Sigmoid colon (tissue), 4 donors: Measurements from ENCODE around the gene SARM1.

ENCODE experiments used
- CTCF ChIP-seq, 4 experiments: fragments of 450-650 bp in 3 of 4; fragments of 200-600 bp in 1 of 4; IDR thresholded peaks; one replicate each; pipeline ENCODE4 v1.5.1; 2016 to 2019; ENCODE audit warnings: antibody characterized with exemption in 4 of 4, mild to moderate bottlenecking in 3 of 4, moderate library complexity in 2 of 4
- POLR2A ChIP-seq, 2 donors: fragments of 450-650 bp; IDR thresholded peaks; one replicate each; pipeline ENCODE4 v1.6.1; 2016; ENCODE audit warnings: antibody characterized with exemption in 2 of 2, mild to moderate bottlenecking in 2 of 2, moderate library complexity in 2 of 2
- POLR2AphosphoS5 ChIP-seq, 4 donors: sonication (generic); formaldehyde crosslinking; IDR thresholded peaks; one replicate each; pipeline ENCODE4 v1.6.1; 2017; ENCODE audit warnings: antibody characterized with exemption in 4 of 4

- TF ChIP-seq POLR2A (IDR thresholded peaks at IDR 0.05) = no peak
- TF ChIP-seq CTCF (IDR thresholded peaks at IDR 0.05) = no peak
- no peak for TF ChIP-seq POLR2AphosphoS5 (IDR thresholded peaks at IDR 0.05)
These were observed 3.7 kb upstream of the SARM1 start for GRCh38 chr17:28367641-28368305.
